ENCODE results near the gene NLRP11.

DNA sequence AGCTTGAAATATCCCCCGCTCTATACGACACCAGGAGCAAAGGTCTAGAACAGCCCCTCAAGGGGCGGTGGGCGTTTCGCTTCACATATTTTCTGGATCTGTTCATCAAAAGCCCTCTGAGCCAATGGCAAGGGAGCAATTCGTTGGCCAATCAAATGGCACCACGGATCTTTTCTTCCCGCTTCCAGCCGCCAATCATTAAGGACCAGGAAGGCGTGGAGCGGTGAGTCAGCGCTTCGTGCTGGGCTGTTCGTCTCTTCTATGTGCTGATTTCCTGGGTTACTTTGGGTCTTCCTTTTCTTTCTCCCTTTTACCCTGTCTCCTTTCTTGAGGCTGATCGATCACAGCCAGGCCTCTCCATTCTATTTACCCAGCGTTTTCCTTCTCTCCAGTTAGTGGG is 4.5 kb upstream of the NLRP11 start, which contains the start of gene NLRP4:
- TF ChIP-seq, protein P1, sequence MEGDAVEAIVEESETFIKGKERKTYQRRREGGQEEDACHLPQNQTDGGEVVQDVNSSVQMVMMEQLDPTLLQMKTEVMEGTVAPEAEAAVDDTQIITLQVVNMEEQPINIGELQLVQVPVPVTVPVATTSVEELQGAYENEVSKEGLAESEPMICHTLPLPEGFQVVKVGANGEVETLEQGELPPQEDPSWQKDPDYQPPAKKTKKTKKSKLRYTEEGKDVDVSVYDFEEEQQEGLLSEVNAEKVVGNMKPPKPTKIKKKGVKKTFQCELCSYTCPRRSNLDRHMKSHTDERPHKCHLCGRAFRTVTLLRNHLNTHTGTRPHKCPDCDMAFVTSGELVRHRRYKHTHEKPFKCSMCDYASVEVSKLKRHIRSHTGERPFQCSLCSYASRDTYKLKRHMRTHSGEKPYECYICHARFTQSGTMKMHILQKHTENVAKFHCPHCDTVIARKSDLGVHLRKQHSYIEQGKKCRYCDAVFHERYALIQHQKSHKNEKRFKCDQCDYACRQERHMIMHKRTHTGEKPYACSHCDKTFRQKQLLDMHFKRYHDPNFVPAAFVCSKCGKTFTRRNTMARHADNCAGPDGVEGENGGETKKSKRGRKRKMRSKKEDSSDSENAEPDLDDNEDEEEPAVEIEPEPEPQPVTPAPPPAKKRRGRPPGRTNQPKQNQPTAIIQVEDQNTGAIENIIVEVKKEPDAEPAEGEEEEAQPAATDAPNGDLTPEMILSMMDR (IDR thresholded peaks at IDR 0.05): no peak
- no peak for TF ChIP-seq ZFX (IDR thresholded peaks at IDR 0.05; ENCODE audit: borderline replicate concordance)
